GM18951 (cell line): Measurements from ENCODE around the gene ZNF888.
A peak's percentile ranks its signal among the peaks of the same experiment; 100 is the strongest.
"Not testable (repeated sequence)": the region's sequence is repeated elsewhere in the genome, so short reads cannot be mapped to it uniquely, and the experiment has no call there.

Experiments
- POLR2A ChIP-seq: IDR thresholded peaks from 4 replicates; pipeline ENCODE4 v1.6.1; 2011; ENCODE audit warnings: mild to moderate bottlenecking; ENCODE audit not compliant: insufficient read length, insufficient read depth; ENCODE audit errors: extremely low read depth
- in situ Hi-C: fragments of 300-500 bp; cut with MboI; formaldehyde crosslinking; loops from one replicate; pipeline ENCODE4 v1.12.0; 2022; ENCODE audit warnings: low sequenced_read_pairs, mixed read lengths, inconsistent platforms; ENCODE audit not compliant: unreplicated experiment

Gene ZNF888

GRCh38 chr19:52871466-52871865, 51.8 kb downstream of the ZNF888 start:
- no peak for TF ChIP-seq POLR2A
- in situ Hi-C loops: no loop called here

- in situ Hi-C loops: not testable (repeated sequence)
These were observed 55.2 kb downstream of the ZNF888 start for GRCh38 chr19:52868031-52868430.

- in situ Hi-C loops: not testable (repeated sequence)
- TF ChIP-seq POLR2A: peak; percentile 76
These were observed 65.6 kb downstream of the ZNF888 start, which contains the start of gene ZNF468 for GRCh38 chr19:52857378-52858191. Gene ZNF468, minus strand, starts transcription at chr19:52857619. Its CDS starts 3,347 bp downstream, at chr19:52854272.

GRCh38 chr19:52856540-52857377, 66.5 kb downstream of the ZNF888 start:
- in situ Hi-C loops: not testable (repeated sequence)
